ENCODE measurements around the gene CAPN6. TPM values are rescaled to one million over a fixed set of nuclear protein-coding genes. Genes with fewer than 3 reads are reported as not detected.

Gene CAPN6
- polyA plus RNA-seq (ENCODE audit: insufficient read length) = 512 TPM

GRCh38 chrX:111270339-111270738 is at the start of gene CAPN6:
TSS of gene CAPN6 (minus strand) at chrX:111270483. CDS start at chrX:111263936, 6,547 bp downstream.
- peak; percentile 71 for DNase-seq

- no peak for DNase-seq
These were observed 49.2 kb upstream of the CAPN6 start for GRCh38 chrX:111319451-111319850.

GRCh38 chrX:111318901-111319300 is 48.6 kb upstream of the CAPN6 start:
- DNase-seq = no peak

GRCh38 chrX:111309083-111309482 is 38.8 kb upstream of the CAPN6 start:
- DNase-seq = peak; percentile 81

GRCh38 chrX:111308039-111308438 is 37.8 kb upstream of the CAPN6 start:
- peak; percentile 57 for DNase-seq

- DNase-seq = no peak
These were observed 32.0 kb upstream of the CAPN6 start for GRCh38 chrX:111302284-111302683.

- DNase-seq = no peak
These were observed 18.6 kb upstream of the CAPN6 start for GRCh38 chrX:111288841-111289240.

GRCh38 chrX:111284631-111285293 is 14.5 kb upstream of the CAPN6 start:
- DNase-seq = no peak

GRCh38 chrX:111283446-111283845 is 13.2 kb upstream of the CAPN6 start:
- DNase-seq = no peak

GRCh38 chrX:111282991-111283390 is 12.7 kb upstream of the CAPN6 start:
- no peak for DNase-seq

- DNase-seq = no peak
These were observed 11.9 kb upstream of the CAPN6 start for GRCh38 chrX:111282139-111282538.

GRCh38 chrX:111268506-111268905 is 1.8 kb downstream of the CAPN6 start:
- DNase-seq = no peak

- no peak for DNase-seq
These were observed 4.8 kb downstream of the CAPN6 start for GRCh38 chrX:111265486-111265885.

- no peak for DNase-seq
These were observed 5.9 kb downstream of the CAPN6 start for GRCh38 chrX:111264385-111264784.

GRCh38 chrX:111262086-111262485 is 8.2 kb downstream of the CAPN6 start:
- no peak for DNase-seq

GRCh38 chrX:111260451-111260850 is 9.8 kb downstream of the CAPN6 start:
- DNase-seq = no peak

- DNase-seq = no peak
These were observed 10.7 kb downstream of the CAPN6 start for GRCh38 chrX:111259559-111259958.

- DNase-seq = peak; percentile 54
These were observed 12.6 kb downstream of the CAPN6 start for GRCh38 chrX:111257733-111258132.

GRCh38 chrX:111254896-111255693 is 15.2 kb downstream of the CAPN6 start:
- no peak for DNase-seq

- no peak for DNase-seq
These were observed 26.0 kb downstream of the CAPN6 start for GRCh38 chrX:111244235-111244750.

GRCh38 chrX:111216293-111216801 is 53.9 kb downstream of the CAPN6 start:
- DNase-seq = no peak

GRCh38 chrX:111207851-111208250 is 62.4 kb downstream of the CAPN6 start:
- no peak for DNase-seq

- DNase-seq = no peak
These were observed 70.0 kb downstream of the CAPN6 start for GRCh38 chrX:111200327-111200726.

GRCh38 chrX:111199505-111199904 is 70.8 kb downstream of the CAPN6 start:
- no peak for DNase-seq
